Panc1 (cell line): ENCODE data around the gene LGI4. TPM values are rescaled to one million over a fixed set of nuclear protein-coding genes. Genes with fewer than 3 reads are reported as not detected.

Source experiments
- ATAC-seq: fragments of 200-7000 bp; cut with Tn5 transposase; 2 replicates; pipeline ENCODE4 v1.9.1; 2020; ENCODE audit warnings: mild to moderate bottlenecking, moderate library complexity
- BruUV-seq: library from RNA; stranded (reverse); fragments of 400-500 nt; replicated peaks from 2 replicates; lab custom pipeline; 2021; lab: Mats Ljungman, UMichigan
- CTCF ChIA-PET: fragments of 300-600 bp; sonication (Branson Sonifier 250); formaldehyde crosslinking; loops from one replicate; lab custom pipeline; 2022; ENCODE audit warnings: antibody characterized with exemption; lab: Charles Lee
- POLR2A ChIA-PET: fragments of 300-600 bp; sonication (Branson Sonifier 250); formaldehyde crosslinking; loops from one replicate; lab custom pipeline; 2022; ENCODE audit warnings: antibody characterized with exemption; lab: Charles Lee
- DNase-seq: peaks from one replicate; pipeline ENCODE4 v3.0.0-alpha.2; 2010; ENCODE audit warnings: low read depth, low spot score
- H3K27ac ChIP-seq: 2 replicates; pipeline ENCODE4 v1.5.1; 2011; ENCODE audit warnings: mild to moderate bottlenecking, low read length, inconsistent platforms
- H3K27me3 ChIP-seq: fragments of 200-500 bp; sonication (Bioruptor generic); 2 replicates; pipeline ENCODE4 v1.6.0; 2014; ENCODE audit warnings: low read length, inconsistent platforms; ENCODE audit not compliant: control insufficient read depth, insufficient read depth
- H3K36me3 ChIP-seq: fragments of 200-500 bp; sonication (Bioruptor generic); 2 replicates; pipeline ENCODE4 v1.5.1; 2014; ENCODE audit warnings: inconsistent platforms, mild to moderate bottlenecking, low read length, moderate library complexity; ENCODE audit not compliant: control insufficient read depth, insufficient read depth
- H3K4me1 ChIP-seq: 2 replicates; pipeline ENCODE4 v1.5.1; 2011; ENCODE audit warnings: inconsistent platforms, mild to moderate bottlenecking, low read length, moderate library complexity; ENCODE audit not compliant: control insufficient read depth, insufficient read depth
- H3K4me3 ChIP-seq, 2 experiments: 2 replicates each; pipeline ENCODE4 v1.5.1; 2011 to 2012; ENCODE audit warnings: low read depth in 2 of 2, low read length in 2 of 2, mild to moderate bottlenecking in 2 of 2, inconsistent platforms in 1 of 2, moderate library complexity in 1 of 2
- H3K9me3 ChIP-seq: fragments of 200-500 bp; sonication (Bioruptor generic); 2 replicates; pipeline ENCODE4 v1.5.1; 2014; ENCODE audit warnings: low read depth, mild to moderate bottlenecking, inconsistent platforms, low read length, moderate library complexity; ENCODE audit not compliant: control insufficient read depth, insufficient read depth
- POLR2AphosphoS5 ChIP-seq: IDR thresholded peaks from 2 replicates; pipeline ENCODE4 v1.6.1; 2012; ENCODE audit warnings: mild to moderate bottlenecking, low read depth, low read length, moderate library complexity
- SIN3A ChIP-seq: IDR thresholded peaks from 2 replicates; pipeline ENCODE4 v1.6.1; 2012; ENCODE audit warnings: low read depth, mild to moderate bottlenecking, low read length, moderate library complexity, borderline replicate concordance; ENCODE audit not compliant: insufficient read depth
- TCF7L2 ChIP-seq: IDR thresholded peaks from 2 replicates; pipeline ENCODE4 v1.6.1; 2011; ENCODE audit warnings: mild to moderate bottlenecking, low read depth, low read length, inconsistent platforms
- in situ Hi-C: cut with HindIII; loops from 2 replicates; pipeline ENCODE4 v1.10.0; 2016; ENCODE audit warnings: low sequenced_read_pairs, low pct_unique_long_range_greater_than_20kb
- intact Hi-C: fragments of 100-400 bp; cut with micrococcal nuclease; formaldehyde crosslinking; loops from one replicate; pipeline ENCODE4 v1.10.0; 2022; ENCODE audit not compliant: unreplicated experiment
- total RNA-seq: library from RNA; stranded (reverse); gene quantifications from one replicate; pipeline ENCODE4 v1.2.1, GENCODE V29; 2021; ENCODE audit not compliant: unreplicated experiment
- TF ChIP-seq, protein P1 (sequence below), 2 experiments: IDR thresholded peaks; 2 replicates each; pipeline ENCODE4 v1.6.1; 2011 to 2012; ENCODE audit warnings: low read depth in 2 of 2, control low read depth in 1 of 2, low read length in 1 of 2, mild to moderate bottlenecking in 1 of 2, moderate library complexity in 1 of 2; ENCODE audit not compliant: insufficient read depth in 1 of 2
- TF ChIP-seq, protein P2 (sequence below): fragments of 450-650 bp; IDR thresholded peaks from 2 replicates; pipeline ENCODE4 v1.5.1; 2017; ENCODE audit warnings: mild to moderate bottlenecking

LGI4 gene
- total RNA-seq, 1 experiment from 2014 or later = 0.18 TPM

DNA sequence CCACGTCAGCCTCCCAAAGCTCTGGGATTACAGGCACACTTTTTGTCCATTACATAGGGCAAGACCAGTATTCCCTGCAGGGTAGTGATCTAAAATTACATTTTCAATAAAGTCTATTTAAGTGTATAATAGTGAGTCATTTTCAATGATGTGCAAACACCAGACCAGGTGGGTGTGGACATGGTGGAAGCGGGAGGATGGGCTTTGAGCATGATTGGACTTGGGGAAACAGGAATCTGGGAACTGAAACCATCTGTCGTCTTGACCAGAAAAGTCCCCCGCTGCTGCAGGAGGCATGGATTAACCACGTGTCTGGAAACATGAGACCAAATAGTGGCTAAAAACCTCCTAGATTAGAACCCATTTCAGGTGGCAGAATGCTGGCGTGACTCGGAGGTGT, 14.4 kb downstream of the LGI4 start:
- no peaks in the 10 kb centered on the region for H3K9me3 ChIP-seq
- peaks cover 8% of the 10 kb centered on the region for H3K4me1 ChIP-seq
- no peak overlapping the region for H3K4me3 ChIP-seq
- no TSS peak for BruUV-seq
- ATAC-seq (no peak), DNase-seq (no peak)
- in situ Hi-C loops (no loop called here), intact Hi-C loops (no loop called here)
- no peak overlapping the region for H3K27ac ChIP-seq
- TF ChIP-seq POLR2AphosphoS5 (no peak), SIN3A (no peak), TCF7L2 (no peak)
- TF ChIP-seq, protein P1, sequence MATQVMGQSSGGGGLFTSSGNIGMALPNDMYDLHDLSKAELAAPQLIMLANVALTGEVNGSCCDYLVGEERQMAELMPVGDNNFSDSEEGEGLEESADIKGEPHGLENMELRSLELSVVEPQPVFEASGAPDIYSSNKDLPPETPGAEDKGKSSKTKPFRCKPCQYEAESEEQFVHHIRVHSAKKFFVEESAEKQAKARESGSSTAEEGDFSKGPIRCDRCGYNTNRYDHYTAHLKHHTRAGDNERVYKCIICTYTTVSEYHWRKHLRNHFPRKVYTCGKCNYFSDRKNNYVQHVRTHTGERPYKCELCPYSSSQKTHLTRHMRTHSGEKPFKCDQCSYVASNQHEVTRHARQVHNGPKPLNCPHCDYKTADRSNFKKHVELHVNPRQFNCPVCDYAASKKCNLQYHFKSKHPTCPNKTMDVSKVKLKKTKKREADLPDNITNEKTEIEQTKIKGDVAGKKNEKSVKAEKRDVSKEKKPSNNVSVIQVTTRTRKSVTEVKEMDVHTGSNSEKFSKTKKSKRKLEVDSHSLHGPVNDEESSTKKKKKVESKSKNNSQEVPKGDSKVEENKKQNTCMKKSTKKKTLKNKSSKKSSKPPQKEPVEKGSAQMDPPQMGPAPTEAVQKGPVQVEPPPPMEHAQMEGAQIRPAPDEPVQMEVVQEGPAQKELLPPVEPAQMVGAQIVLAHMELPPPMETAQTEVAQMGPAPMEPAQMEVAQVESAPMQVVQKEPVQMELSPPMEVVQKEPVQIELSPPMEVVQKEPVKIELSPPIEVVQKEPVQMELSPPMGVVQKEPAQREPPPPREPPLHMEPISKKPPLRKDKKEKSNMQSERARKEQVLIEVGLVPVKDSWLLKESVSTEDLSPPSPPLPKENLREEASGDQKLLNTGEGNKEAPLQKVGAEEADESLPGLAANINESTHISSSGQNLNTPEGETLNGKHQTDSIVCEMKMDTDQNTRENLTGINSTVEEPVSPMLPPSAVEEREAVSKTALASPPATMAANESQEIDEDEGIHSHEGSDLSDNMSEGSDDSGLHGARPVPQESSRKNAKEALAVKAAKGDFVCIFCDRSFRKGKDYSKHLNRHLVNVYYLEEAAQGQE (IDR thresholded peaks at IDR 0.05; ENCODE audit: insufficient read depth in 1 of 2, low read depth in 2 of 2, low read length in 1 of 2) = no peak
- TF ChIP-seq, protein P2, sequence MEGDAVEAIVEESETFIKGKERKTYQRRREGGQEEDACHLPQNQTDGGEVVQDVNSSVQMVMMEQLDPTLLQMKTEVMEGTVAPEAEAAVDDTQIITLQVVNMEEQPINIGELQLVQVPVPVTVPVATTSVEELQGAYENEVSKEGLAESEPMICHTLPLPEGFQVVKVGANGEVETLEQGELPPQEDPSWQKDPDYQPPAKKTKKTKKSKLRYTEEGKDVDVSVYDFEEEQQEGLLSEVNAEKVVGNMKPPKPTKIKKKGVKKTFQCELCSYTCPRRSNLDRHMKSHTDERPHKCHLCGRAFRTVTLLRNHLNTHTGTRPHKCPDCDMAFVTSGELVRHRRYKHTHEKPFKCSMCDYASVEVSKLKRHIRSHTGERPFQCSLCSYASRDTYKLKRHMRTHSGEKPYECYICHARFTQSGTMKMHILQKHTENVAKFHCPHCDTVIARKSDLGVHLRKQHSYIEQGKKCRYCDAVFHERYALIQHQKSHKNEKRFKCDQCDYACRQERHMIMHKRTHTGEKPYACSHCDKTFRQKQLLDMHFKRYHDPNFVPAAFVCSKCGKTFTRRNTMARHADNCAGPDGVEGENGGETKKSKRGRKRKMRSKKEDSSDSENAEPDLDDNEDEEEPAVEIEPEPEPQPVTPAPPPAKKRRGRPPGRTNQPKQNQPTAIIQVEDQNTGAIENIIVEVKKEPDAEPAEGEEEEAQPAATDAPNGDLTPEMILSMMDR = no peak
- no peaks in the 10 kb centered on the region for H3K36me3 ChIP-seq
- H3K27me3 ChIP-seq = 0 out of 2 replicates have a peak, but pooled peaks cover 2% of the 10 kb centered on the region
- ChIA-PET CTCF (no interaction called here), POLR2A (no interaction called here)

DNA sequence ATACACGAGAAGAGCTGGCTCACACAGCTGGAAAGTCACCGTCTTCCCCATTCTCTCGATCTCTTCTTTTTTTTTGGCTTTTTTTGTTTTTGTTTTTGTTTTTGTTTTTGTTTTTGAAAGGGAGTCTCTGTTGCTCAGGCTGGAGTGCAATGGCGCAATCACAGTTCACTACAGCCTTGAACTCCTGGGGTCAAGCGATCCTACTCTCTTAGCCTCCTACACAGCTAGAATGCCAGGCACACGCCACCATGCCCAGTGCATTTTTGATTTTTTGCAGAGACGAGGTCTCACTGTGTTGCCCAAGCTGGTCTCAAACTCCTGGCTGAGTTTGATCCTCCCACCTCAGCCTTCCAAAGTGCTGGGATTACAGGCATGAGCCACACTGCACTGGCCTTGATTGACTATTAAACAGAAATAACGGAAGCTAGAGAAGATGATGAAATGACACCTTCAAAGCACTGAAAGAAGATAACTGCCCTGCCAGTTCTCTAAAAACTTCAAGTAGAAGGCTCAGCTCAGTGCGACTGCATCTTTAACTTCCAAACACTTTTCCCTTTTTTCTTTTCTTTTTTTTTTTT, 15.2 kb downstream of the LGI4 start:
- ChIA-PET CTCF (interaction anchor here (0.6 kb wide), 1 partner anchor 22 kb away, joined by 7 read pairs; no protein-coding TSS in a partner anchor), POLR2A (no interaction called here)
- DNase-seq (no peak), ATAC-seq (no peak)
- Histone ChIP-seq H3K4me3 (no peak overlapping the region), H3K36me3 (no peaks in the 10 kb centered on the region), H3K4me1 (peaks cover 6% of the 10 kb centered on the region), H3K27ac (no peak overlapping the region), H3K27me3 (0 out of 2 replicates have a peak, but pooled peaks cover 2% of the 10 kb centered on the region), H3K9me3 (no peaks in the 10 kb centered on the region)
- TF ChIP-seq, protein P1 (IDR thresholded peaks at IDR 0.05; ENCODE audit: insufficient read depth in 1 of 2, low read depth in 2 of 2, low read length in 1 of 2) = no peak
- TF ChIP-seq, protein P2 = no peak
- no peak for TF ChIP-seq SIN3A
- intact Hi-C loops (no loop called here), in situ Hi-C loops (no loop called here)
- BruUV-seq = no TSS peak
